Astrocyte (in vitro differentiated cells and primary cell): ENCODE data around the gene SLC35A2. TPM values are rescaled to one million over a fixed set of nuclear protein-coding genes. Genes with fewer than 3 reads are reported as not detected.

Experiments
- DNase-seq: peaks from one replicate; pipeline ENCODE4 v3.0.0-alpha.2; 2010; ENCODE audit warnings: low read depth
- FAIRE-seq: peaks from 2 replicates; lab custom pipeline; 2011; peaks lifted over from hg19 to GRCh38; lab: Jason Lieb, UNC
- H2AFZ ChIP-seq: 2 replicates; pipeline ENCODE4 v1.6.0; 2012; ENCODE audit warnings: low read depth, low read length, inconsistent platforms
- H3K27ac ChIP-seq: 2 replicates; pipeline ENCODE4 v1.5.1; 2011; ENCODE audit warnings: low read depth, low read length, inconsistent platforms
- H3K27me3 ChIP-seq: 2 replicates; pipeline ENCODE4 v1.6.0; 2011; ENCODE audit warnings: low read length, inconsistent platforms; ENCODE audit not compliant: insufficient read depth
- H3K36me3 ChIP-seq: 2 replicates; pipeline ENCODE4 v1.5.1; 2011; ENCODE audit warnings: low read length, inconsistent platforms; ENCODE audit not compliant: insufficient read depth
- H3K4me1 ChIP-seq: 2 replicates; pipeline ENCODE4 v1.5.1; 2011; ENCODE audit warnings: low read length, inconsistent platforms; ENCODE audit not compliant: insufficient read depth
- H3K4me2 ChIP-seq: 2 replicates; pipeline ENCODE4 v1.6.0; 2012; ENCODE audit warnings: low read length, inconsistent platforms
- H3K4me3 ChIP-seq: 2 replicates; pipeline ENCODE4 v1.5.1; 2011; ENCODE audit warnings: low read depth, mild to moderate bottlenecking, low read length, inconsistent platforms; ENCODE audit not compliant: insufficient read depth
- H3K79me2 ChIP-seq: 2 replicates; pipeline ENCODE4 v1.6.0; 2012; ENCODE audit warnings: mild to moderate bottlenecking, low read length, inconsistent platforms; ENCODE audit not compliant: insufficient read depth
- H3K9ac ChIP-seq: 2 replicates; pipeline ENCODE4 v1.6.0; 2012; ENCODE audit warnings: mild to moderate bottlenecking, low read length, inconsistent platforms
- H3K9me3 ChIP-seq: 2 replicates; pipeline ENCODE4 v1.5.1; 2012; ENCODE audit warnings: low read depth, mild to moderate bottlenecking, low read length, inconsistent platforms; ENCODE audit not compliant: insufficient read depth
- H4K20me1 ChIP-seq: 2 replicates; pipeline ENCODE4 v1.6.0; 2012; ENCODE audit warnings: low read length, inconsistent platforms; ENCODE audit not compliant: insufficient read depth
- H3K27ac Mint-ChIP-seq: one replicate; pipeline ENCODE4 v1.8.0; 2021; ENCODE audit warnings: mild to moderate bottlenecking, mixed read lengths; ENCODE audit not compliant: unreplicated experiment
- H3K27me3 Mint-ChIP-seq: one replicate; pipeline ENCODE4 v1.8.0; 2021; ENCODE audit warnings: low read depth, mixed read lengths; ENCODE audit not compliant: unreplicated experiment
- H3K36me3 Mint-ChIP-seq: one replicate; pipeline ENCODE4 v1.8.0; 2021; ENCODE audit warnings: low read depth, mixed read lengths; ENCODE audit not compliant: unreplicated experiment
- H3K4me1 Mint-ChIP-seq: one replicate; pipeline ENCODE4 v1.8.0; 2021; ENCODE audit warnings: low read depth, mixed read lengths; ENCODE audit not compliant: unreplicated experiment
- H3K4me3 Mint-ChIP-seq: one replicate; pipeline ENCODE4 v1.8.0; 2021; ENCODE audit warnings: mild to moderate bottlenecking, moderate library complexity, mixed read lengths; ENCODE audit not compliant: unreplicated experiment
- H3K9me3 Mint-ChIP-seq: one replicate; pipeline ENCODE4 v1.8.0; 2021; ENCODE audit warnings: mild to moderate bottlenecking, mixed read lengths; ENCODE audit not compliant: unreplicated experiment
- EZH2 ChIP-seq: IDR thresholded peaks from 2 replicates; pipeline ENCODE4 v1.6.1; 2012; ENCODE audit warnings: mild to moderate bottlenecking, low read length, inconsistent platforms; ENCODE audit not compliant: insufficient read depth
- total RNA-seq: library from RNA; stranded (reverse); gene quantifications from 2 replicates; pipeline ENCODE4 v1.2.1, GENCODE V29; 2021
- TF ChIP-seq, protein P1 (sequence below): IDR thresholded peaks from 2 replicates; pipeline ENCODE4 v1.5.1; 2011; ENCODE audit warnings: low read depth, mild to moderate bottlenecking, inconsistent platforms, low read length, moderate library complexity; ENCODE audit not compliant: insufficient read depth

SLC35A2 gene
- total RNA-seq, 1 donor from 2014 or later, result 54.3 TPM

DNA sequence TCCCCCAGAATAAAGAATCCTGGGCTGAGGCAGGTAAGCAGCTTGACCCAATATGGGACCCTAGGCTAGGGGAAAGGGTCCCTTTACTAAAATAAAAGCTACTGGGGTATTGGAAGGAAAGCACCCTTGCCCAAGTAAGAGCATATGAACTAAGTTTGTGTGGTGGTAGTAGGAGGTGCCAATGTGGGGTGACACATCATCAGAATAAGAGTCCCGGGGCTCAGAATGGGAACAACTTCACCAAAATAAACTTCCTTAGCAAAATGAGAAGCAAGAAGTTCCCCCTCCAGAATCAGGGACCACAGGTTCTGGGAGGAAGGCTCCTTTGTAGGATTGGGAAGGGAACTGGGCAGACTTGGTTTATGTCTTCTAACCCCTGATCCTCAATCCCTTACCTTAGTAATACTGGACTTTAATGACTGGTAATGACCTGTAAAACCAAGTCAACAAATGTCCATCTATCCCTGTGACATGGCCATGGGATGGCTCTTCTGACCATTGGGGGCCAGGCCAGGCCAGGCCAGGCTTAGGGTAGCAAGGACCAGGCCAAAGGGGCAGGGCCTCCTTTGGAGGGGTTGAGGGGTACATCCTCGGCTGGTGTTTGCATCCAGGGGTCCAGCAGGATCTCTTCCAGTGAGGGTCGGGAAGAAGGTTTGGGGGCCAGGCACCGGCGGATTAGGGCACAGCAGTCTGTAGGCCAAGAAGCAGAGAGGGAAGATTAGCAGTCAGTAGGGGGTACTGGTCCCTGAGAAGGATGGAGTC lies 2.3 kb upstream of the SLC35A2 start:
- DNase-seq, result no peak
- H3K4me3 Mint-ChIP-seq, result no peak overlapping the region
- H3K4me1 Mint-ChIP-seq, result peaks cover 1% of the 10 kb centered on the region
- peaks cover 26% of the 10 kb centered on the region for H3K79me2 ChIP-seq
- TF ChIP-seq EZH2, result no peak
- TF ChIP-seq, protein P1, sequence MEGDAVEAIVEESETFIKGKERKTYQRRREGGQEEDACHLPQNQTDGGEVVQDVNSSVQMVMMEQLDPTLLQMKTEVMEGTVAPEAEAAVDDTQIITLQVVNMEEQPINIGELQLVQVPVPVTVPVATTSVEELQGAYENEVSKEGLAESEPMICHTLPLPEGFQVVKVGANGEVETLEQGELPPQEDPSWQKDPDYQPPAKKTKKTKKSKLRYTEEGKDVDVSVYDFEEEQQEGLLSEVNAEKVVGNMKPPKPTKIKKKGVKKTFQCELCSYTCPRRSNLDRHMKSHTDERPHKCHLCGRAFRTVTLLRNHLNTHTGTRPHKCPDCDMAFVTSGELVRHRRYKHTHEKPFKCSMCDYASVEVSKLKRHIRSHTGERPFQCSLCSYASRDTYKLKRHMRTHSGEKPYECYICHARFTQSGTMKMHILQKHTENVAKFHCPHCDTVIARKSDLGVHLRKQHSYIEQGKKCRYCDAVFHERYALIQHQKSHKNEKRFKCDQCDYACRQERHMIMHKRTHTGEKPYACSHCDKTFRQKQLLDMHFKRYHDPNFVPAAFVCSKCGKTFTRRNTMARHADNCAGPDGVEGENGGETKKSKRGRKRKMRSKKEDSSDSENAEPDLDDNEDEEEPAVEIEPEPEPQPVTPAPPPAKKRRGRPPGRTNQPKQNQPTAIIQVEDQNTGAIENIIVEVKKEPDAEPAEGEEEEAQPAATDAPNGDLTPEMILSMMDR, result no peak
- no peaks in the 10 kb centered on the region for H3K27me3 Mint-ChIP-seq
- H3K36me3 ChIP-seq, result peaks cover 2% of the 10 kb centered on the region
- no peaks in the 10 kb centered on the region for H3K27me3 ChIP-seq
- peak overlapping the region; percentile 53 for H3K27ac Mint-ChIP-seq
- H3K9ac ChIP-seq, result no peak overlapping the region
- no peaks in the 10 kb centered on the region for H3K9me3 Mint-ChIP-seq
- no peak overlapping the region for H2AFZ ChIP-seq
- peaks cover 3% of the 10 kb centered on the region for H3K36me3 Mint-ChIP-seq
- no peak overlapping the region for H3K4me2 ChIP-seq
- no peaks in the 10 kb centered on the region for H3K9me3 ChIP-seq
- no peak overlapping the region for H3K27ac ChIP-seq
- H3K4me1 ChIP-seq, result peaks cover 19% of the 10 kb centered on the region
- H4K20me1 ChIP-seq, result peaks cover 4% of the 10 kb centered on the region
- FAIRE-seq, result no peak
- no peak overlapping the region for H3K4me3 ChIP-seq

DNA sequence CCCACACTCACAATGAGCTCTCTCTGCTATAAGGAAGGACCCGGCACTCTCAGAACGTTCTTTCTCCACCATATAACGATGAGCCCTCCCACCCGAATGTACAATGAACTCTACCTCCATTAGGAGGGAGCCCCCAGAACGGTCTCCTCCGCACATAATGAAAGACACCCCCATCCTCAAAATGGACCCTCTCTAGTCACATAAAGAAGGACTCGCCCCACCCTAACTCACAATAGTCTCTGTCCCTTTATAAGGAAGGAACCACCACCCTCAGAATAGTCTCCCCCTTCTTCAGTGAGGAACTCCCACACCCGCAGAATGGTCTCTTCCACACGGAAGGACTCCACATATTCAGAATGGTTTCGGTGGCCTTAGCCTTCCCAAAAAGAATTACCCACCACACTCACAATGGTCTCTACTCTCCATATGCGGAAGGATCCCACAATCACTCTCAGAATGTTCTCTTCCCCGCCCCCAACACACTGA lies 477 bp downstream of the SLC35A2 start:
- TF ChIP-seq, protein P1, result no peak
- TF ChIP-seq EZH2, result no peak
- Histone ChIP-seq H3K36me3 (peaks cover 2% of the 10 kb centered on the region), H3K4me3 (peak overlapping the region; percentile 98), H3K4me1 (peaks cover 11% of the 10 kb centered on the region), H4K20me1 (peaks cover 15% of the 10 kb centered on the region), H3K79me2 (peaks cover 32% of the 10 kb centered on the region), H3K9me3 (no peaks in the 10 kb centered on the region), H3K27ac (peak overlapping the region; percentile 79), H3K4me2 (peak overlapping the region; percentile 97), H3K9ac (peak overlapping the region; percentile 99), H2AFZ (peak overlapping the region; percentile 62), H3K27me3 (no peaks in the 10 kb centered on the region)
- no peaks in the 10 kb centered on the region for H3K9me3 Mint-ChIP-seq
- H3K4me3 Mint-ChIP-seq, result peak overlapping the region; percentile 98
- H3K4me1 Mint-ChIP-seq, result peaks cover 1% of the 10 kb centered on the region
- DNase-seq (no peak), FAIRE-seq (peak; percentile 52)
- H3K27me3 Mint-ChIP-seq, result no peaks in the 10 kb centered on the region
- H3K27ac Mint-ChIP-seq, result peak overlapping the region; percentile 99
- H3K36me3 Mint-ChIP-seq, result peaks cover 4% of the 10 kb centered on the region
